Keratinocyte (primary cell): Measurements from ENCODE around the gene DIAPH2. TPM values are rescaled to one million over a fixed set of nuclear protein-coding genes. Genes with fewer than 3 reads are reported as not detected.

Experiments
- DNase-seq: peaks from one replicate; pipeline ENCODE4 v3.0.0-alpha.2; 2011; ENCODE audit warnings: low read depth, missing footprints, low spot score
- FAIRE-seq: peaks from 2 replicates; lab custom pipeline; 2011; peaks lifted over from hg19 to GRCh38; lab: Jason Lieb, UNC
- H2AFZ ChIP-seq: 2 replicates; pipeline ENCODE4 v1.6.0; 2012; ENCODE audit warnings: low read length, control low read depth, inconsistent platforms; ENCODE audit not compliant: control insufficient read depth
- H3K27ac ChIP-seq: 2 replicates; pipeline ENCODE4 v1.5.1; 2011; ENCODE audit warnings: low read length; ENCODE audit not compliant: control insufficient read depth, insufficient read depth
- H3K27me3 ChIP-seq: 3 replicates; pipeline ENCODE4 v1.6.0; 2011; ENCODE audit warnings: low read length; ENCODE audit not compliant: control insufficient read depth, insufficient read depth; ENCODE audit errors: extremely low read depth
- H3K36me3 ChIP-seq, 2 experiments: 2 replicates in 1 of 2; 3 replicates in 1 of 2; pipeline ENCODE4 v1.5.1; 2011; ENCODE audit warnings: low read length in 2 of 2, mild to moderate bottlenecking in 1 of 2; ENCODE audit not compliant: control insufficient read depth in 2 of 2, insufficient read depth in 2 of 2; ENCODE audit errors: extremely low read depth in 1 of 2
- H3K4me1 ChIP-seq: 3 replicates; pipeline ENCODE4 v1.5.1; 2011; ENCODE audit warnings: low read length; ENCODE audit not compliant: control insufficient read depth, insufficient read depth; ENCODE audit errors: extremely low read depth
- H3K4me2 ChIP-seq: 3 replicates; pipeline ENCODE4 v1.6.0; 2011; ENCODE audit warnings: low read depth, low read length; ENCODE audit not compliant: control insufficient read depth, insufficient read depth; ENCODE audit errors: extremely low read depth
- H3K4me3 ChIP-seq, 3 experiments: fragments of 200-600 bp in 1 of 3; sonication (generic) in 1 of 3; 2 replicates in 2 of 3; 3 replicates in 1 of 3; pipeline ENCODE4 v1.5.1; 2011 to 2016; ENCODE audit warnings: low read length in 3 of 3, mild to moderate bottlenecking in 3 of 3, control low read depth in 2 of 3, inconsistent platforms in 1 of 3, low read depth in 1 of 3, mixed read lengths in 1 of 3, mixed run types in 1 of 3, moderate library complexity in 1 of 3; ENCODE audit not compliant: control insufficient read depth in 2 of 3, insufficient read depth in 2 of 3; ENCODE audit errors: extremely low read depth in 1 of 3
- H3K79me2 ChIP-seq: 2 replicates; pipeline ENCODE4 v1.6.0; 2012; ENCODE audit warnings: low read length; ENCODE audit not compliant: control insufficient read depth, insufficient read depth
- H3K9ac ChIP-seq: 3 replicates; pipeline ENCODE4 v1.6.0; 2011; ENCODE audit warnings: low read length; ENCODE audit not compliant: control insufficient read depth, insufficient read depth; ENCODE audit errors: extremely low read depth
- H3K9me1 ChIP-seq: 3 replicates; pipeline ENCODE4 v1.6.0; 2011; ENCODE audit warnings: low read length; ENCODE audit not compliant: control insufficient read depth, insufficient read depth; ENCODE audit errors: extremely low read depth
- H3K9me3 ChIP-seq: 2 replicates; pipeline ENCODE4 v1.5.1; 2012; ENCODE audit warnings: low read depth, low read length; ENCODE audit not compliant: control insufficient read depth
- H4K20me1 ChIP-seq: 3 replicates; pipeline ENCODE4 v1.6.0; 2011; ENCODE audit warnings: low read length; ENCODE audit not compliant: control insufficient read depth, insufficient read depth; ENCODE audit errors: extremely low read depth
- CTCF ChIP-seq, 3 experiments: IDR thresholded peaks in 1 of 3; conservative IDR thresholded peaks in 1 of 3; optimal IDR thresholded peaks in 1 of 3; 2 replicates in 2 of 3; 3 replicates in 1 of 3; pipeline versions ENCODE3 to v1.5.1; 2011; ENCODE audit warnings: low read length in 3 of 3, mild to moderate bottlenecking in 3 of 3, moderate library complexity in 2 of 3, control low read depth in 1 of 3, inconsistent platforms in 1 of 3; ENCODE audit not compliant: insufficient read depth in 2 of 3; ENCODE audit errors: extremely low read depth in 1 of 3
- EZH2 ChIP-seq: IDR thresholded peaks from one replicate; pipeline ENCODE4 v1.6.1; 2012; ENCODE audit warnings: inconsistent platforms, mild to moderate bottlenecking, low read length, moderate library complexity
- dilution Hi-C: fragments of 300-500 bp; cut with MboI; formaldehyde crosslinking; loops from one replicate; pipeline ENCODE4 v1.7.0; 2020; ENCODE audit warnings: low sequenced_read_pairs; ENCODE audit not compliant: extremely low pct_ligation_motif_present
- polyA plus RNA-seq, 5 experiments: library from polyadenylated mRNA; depleted of rRNA in 3 of 5; stranded (reverse) in 3 of 5; stranded (forward) in 1 of 5; unstranded in 1 of 5; fragments of >200 nt; gene quantifications; 1 replicate in 1 of 5; 2 replicates in 3 of 5; 3 replicates in 1 of 5; pipeline versions ENCODE4 v1.2.1 to v1.2.3, GENCODE V29; 2011 to 2012; ENCODE audit warnings: missing spikeins in 2 of 5, low read depth in 1 of 5, low replicate concordance in 1 of 5

DIAPH2 gene
- polyA plus RNA-seq, 1 donor (not counting 4 experiments of a cell fraction or from before 2014, with no cell fraction given), result 7.4 TPM

GRCh38 chrX:97553833-97554232 lies 869.2 kb downstream of the DIAPH2 start:
- Histone ChIP-seq H3K36me3 (no peaks in the 10 kb centered on the region), H3K27me3 (no peaks in the 10 kb centered on the region), H3K4me1 (no peaks in the 10 kb centered on the region), H2AFZ (no peak overlapping the region), H3K79me2 (no peaks in the 10 kb centered on the region), H3K27ac (no peak overlapping the region), H3K9me3 (no peaks in the 10 kb centered on the region), H3K4me3 (no peak overlapping the region), H3K4me2 (no peak overlapping the region), H3K9me1 (no peaks in the 10 kb centered on the region), H3K9ac (no peak overlapping the region), H4K20me1 (no peaks in the 10 kb centered on the region)
- FAIRE-seq, result no peak
- TF ChIP-seq EZH2, result no peak
- no peak for TF ChIP-seq CTCF (optimal IDR thresholded peaks at IDR 0.05 in 1 of 3, IDR thresholded peaks at IDR 0.05 in 1 of 3, conservative IDR thresholded peaks at IDR 0.05 in 1 of 3; ENCODE audit: extremely low read depth in 1 of 3, insufficient read depth in 2 of 3, low read length in 3 of 3)
- dilution Hi-C loops, result no loop called here
- no peak for DNase-seq

GRCh38 chrX:97556359-97556758 lies 871.7 kb downstream of the DIAPH2 start:
- Histone ChIP-seq H3K36me3 (no peaks in the 10 kb centered on the region), H3K9ac (no peak overlapping the region), H3K9me1 (no peaks in the 10 kb centered on the region), H3K4me3 (no peak overlapping the region), H3K9me3 (no peaks in the 10 kb centered on the region), H3K4me1 (no peaks in the 10 kb centered on the region), H3K27ac (no peak overlapping the region), H4K20me1 (no peaks in the 10 kb centered on the region), H2AFZ (no peak overlapping the region), H3K4me2 (no peak overlapping the region), H3K79me2 (no peaks in the 10 kb centered on the region), H3K27me3 (no peaks in the 10 kb centered on the region)
- no peak for FAIRE-seq
- no peak for DNase-seq
- dilution Hi-C loops, result no loop called here
- TF ChIP-seq CTCF (optimal IDR thresholded peaks at IDR 0.05 in 1 of 3, IDR thresholded peaks at IDR 0.05 in 1 of 3, conservative IDR thresholded peaks at IDR 0.05 in 1 of 3; ENCODE audit: extremely low read depth in 1 of 3, insufficient read depth in 2 of 3, low read length in 3 of 3), result no peak
- no peak for TF ChIP-seq EZH2
